HCT116 (cell line): ENCODE measurements around the gene NAA80.

Experiments used
- CTCF ChIP-seq, 3 experiments: fragments of 200-600 bp in 1 of 3; sonication (generic) in 1 of 3; IDR thresholded peaks in 2 of 3; conservative IDR thresholded peaks in 1 of 3; 2 replicates each; pipeline ENCODE4 v1.5.1; 2012 to 2017; ENCODE audit warnings: low read depth in 2 of 3, low read length in 2 of 3, antibody characterized with exemption in 1 of 3, borderline replicate concordance in 1 of 3, control low read depth in 1 of 3, mild to moderate bottlenecking in 1 of 3, mixed read lengths in 1 of 3, mixed run types in 1 of 3, moderate library complexity in 1 of 3; ENCODE audit not compliant: insufficient read depth in 1 of 3
- POLR2AphosphoS5 ChIP-seq: IDR thresholded peaks from 2 replicates; pipeline ENCODE4 v1.6.1; 2011; ENCODE audit warnings: mild to moderate bottlenecking, low read depth, low read length, moderate library complexity

GRCh38 chr3:50290161-50290641 is 9.0 kb downstream of the NAA80 start:
- TF ChIP-seq CTCF (IDR thresholded peaks at IDR 0.05 in 2 of 3, conservative IDR thresholded peaks at IDR 0.05 in 1 of 3; ENCODE audit: borderline replicate concordance in 1 of 3, insufficient read depth in 1 of 3, low read depth in 2 of 3, low read length in 2 of 3) (no peak), POLR2AphosphoS5 (no peak)
